CD14-positive monocyte (primary cell): ENCODE measurements around the gene RSBN1. TPM values are rescaled to one million over a fixed set of nuclear protein-coding genes. Genes with fewer than 3 reads are reported as not detected.

Source experiments
- DNase-seq, 3 donors: peaks; one replicate each; pipeline ENCODE4 v3.0.0-alpha.2; 2011 to 2022
- H2AFZ ChIP-seq: 2 replicates; pipeline ENCODE4 v1.6.0; 2012; ENCODE audit warnings: mild to moderate bottlenecking, low read depth, low read length, inconsistent platforms; ENCODE audit not compliant: insufficient read depth, poor library complexity, severe bottlenecking
- H3K27ac ChIP-seq, 2 donors: 1 replicate in 1 of 2; 2 replicates in 1 of 2; pipeline ENCODE4 v1.5.1; 2012 to 2013; ENCODE audit warnings: low read length in 2 of 2, control low read depth in 1 of 2, inconsistent platforms in 1 of 2, low read depth in 1 of 2, mild to moderate bottlenecking in 1 of 2
- H3K27me3 ChIP-seq, 2 donors: one replicate each; pipeline versions ENCODE4 v1.6.0 to v1.6.1; 2011 to 2013; ENCODE audit warnings: low read length in 2 of 2; ENCODE audit not compliant: control insufficient read depth in 2 of 2, insufficient read depth in 2 of 2
- H3K36me3 ChIP-seq, 2 donors: replicated peaks in 1 of 2; 1 replicate in 1 of 2; 2 replicates in 1 of 2; pipeline versions ENCODE4 v1.5.1 to v1.6.1; 2012 to 2013; ENCODE audit warnings: low read length in 2 of 2, control low read depth in 1 of 2, inconsistent platforms in 1 of 2, mild to moderate bottlenecking in 1 of 2; ENCODE audit not compliant: insufficient read depth in 2 of 2, control insufficient read depth in 1 of 2
- H3K4me1 ChIP-seq, 2 donors: 1 replicate in 1 of 2; 2 replicates in 1 of 2; pipeline versions ENCODE4 v1.5.1 to v1.6.1; 2012 to 2013; ENCODE audit warnings: low read length in 2 of 2, control low read depth in 1 of 2, inconsistent platforms in 1 of 2, mild to moderate bottlenecking in 1 of 2, moderate library complexity in 1 of 2; ENCODE audit not compliant: insufficient read depth in 2 of 2, control insufficient read depth in 1 of 2
- H3K4me2 ChIP-seq: replicated peaks from 2 replicates; pipeline ENCODE3; 2012; ENCODE audit warnings: low read length, moderate library complexity, mild to moderate bottlenecking; ENCODE audit not compliant: poor library complexity, severe bottlenecking; ENCODE audit errors: extremely low read depth
- H3K4me3 ChIP-seq, 3 experiments: fragments of 200-600 bp in 1 of 3; sonication (generic) in 1 of 3; replicated peaks in 1 of 3; 1 replicate in 2 of 3; 2 replicates in 1 of 3; pipeline ENCODE4 v1.5.1; 2011 to 2013; ENCODE audit warnings: low read length in 3 of 3, mild to moderate bottlenecking in 3 of 3, control low read depth in 2 of 3, low read depth in 2 of 3, inconsistent platforms in 1 of 3, moderate library complexity in 1 of 3
- H3K79me2 ChIP-seq: 2 replicates; pipeline ENCODE4 v1.6.0; 2012; ENCODE audit warnings: mild to moderate bottlenecking, control low read depth, inconsistent platforms, low read length, moderate library complexity; ENCODE audit not compliant: insufficient read depth
- H3K9ac ChIP-seq: 2 replicates; pipeline ENCODE4 v1.6.0; 2017; ENCODE audit warnings: low read length, mild to moderate bottlenecking; ENCODE audit not compliant: insufficient read depth, poor library complexity, severe bottlenecking
- H3K9me3 ChIP-seq, 2 donors: replicated peaks in 1 of 2; 1 replicate in 1 of 2; 2 replicates in 1 of 2; pipeline versions ENCODE4 v1.5.1 to v1.6.1; 2012 to 2013; ENCODE audit warnings: low read length in 2 of 2, control low read depth in 1 of 2; ENCODE audit not compliant: control insufficient read depth in 1 of 2, insufficient read depth in 1 of 2
- H4K20me1 ChIP-seq: 2 replicates; pipeline ENCODE4 v1.6.0; 2012; ENCODE audit warnings: mild to moderate bottlenecking, low read length, control low read depth, moderate library complexity; ENCODE audit not compliant: insufficient read depth
- H3K27ac Mint-ChIP-seq, 7 donors: one replicate each; pipeline ENCODE4 v1.8.0; 2020; ENCODE audit warnings: mild to moderate bottlenecking in 7 of 7, mixed read lengths in 7 of 7, moderate library complexity in 6 of 7, inconsistent platforms in 2 of 7
- H3K27me3 Mint-ChIP-seq, 3 donors: one replicate each; pipeline ENCODE4 v1.8.0; 2021 to 2022; ENCODE audit warnings: low read depth in 3 of 3, mild to moderate bottlenecking in 3 of 3, mixed read lengths in 3 of 3, moderate library complexity in 3 of 3, inconsistent platforms in 1 of 3
- H3K36me3 Mint-ChIP-seq, 2 donors: one replicate each; pipeline ENCODE4 v1.8.0; 2020; ENCODE audit warnings: mixed read lengths in 2 of 2, inconsistent platforms in 1 of 2, mild to moderate bottlenecking in 1 of 2
- H3K4me1 Mint-ChIP-seq: one replicate; pipeline ENCODE4 v1.8.0; 2020; ENCODE audit warnings: mild to moderate bottlenecking, mixed read lengths
- H3K4me3 Mint-ChIP-seq, 2 donors: one replicate each; pipeline ENCODE4 v1.8.0; 2020; ENCODE audit warnings: mild to moderate bottlenecking in 2 of 2, mixed read lengths in 2 of 2, moderate library complexity in 1 of 2
- H3K9me3 Mint-ChIP-seq, 7 donors: one replicate each; pipeline ENCODE4 v1.8.0; 2020 to 2022; ENCODE audit warnings: mixed read lengths in 7 of 7, mild to moderate bottlenecking in 6 of 7, moderate library complexity in 6 of 7, inconsistent platforms in 2 of 7
- WGBS: methylation state at CpG from one replicate; pipeline ENCODE4 v1.1.5; 2013; ENCODE audit warnings: missing lambda C conversion rate; ENCODE audit not compliant: insufficient coverage; 5-methylcytosine and 5-hydroxymethylcytosine counted together
- intact Hi-C, 2 donors: fragments of 100-400 bp; cut with micrococcal nuclease; formaldehyde crosslinking; loops; one replicate each; pipeline versions ENCODE4 v1.15.0 to v1.15.1; 2023
- polyA plus RNA-seq, 3 donors: library from polyadenylated mRNA; depleted of rRNA in 1 of 3; unstranded in 2 of 3; stranded (reverse) in 1 of 3; fragments of 300-500 nt in 2 of 3; fragments of >200 nt in 1 of 3; fragmentation: Illumina TruSeq in 2 of 3; gene quantifications; 1 replicate in 2 of 3; 2 replicates in 1 of 3; pipeline ENCODE4 v1.2.3, GENCODE V29; 2012 to 2021
- TF ChIP-seq, protein P1 (sequence below): fragments of 200-600 bp; IDR thresholded peaks from one replicate; pipeline ENCODE4 v1.8.0; 2022; ENCODE audit warnings: antibody characterized with exemption, mild to moderate bottlenecking

The RSBN1 gene
- polyA plus RNA-seq, 3 donors, result 6.5 to 9.0 (median 8.9) TPM

DNA sequence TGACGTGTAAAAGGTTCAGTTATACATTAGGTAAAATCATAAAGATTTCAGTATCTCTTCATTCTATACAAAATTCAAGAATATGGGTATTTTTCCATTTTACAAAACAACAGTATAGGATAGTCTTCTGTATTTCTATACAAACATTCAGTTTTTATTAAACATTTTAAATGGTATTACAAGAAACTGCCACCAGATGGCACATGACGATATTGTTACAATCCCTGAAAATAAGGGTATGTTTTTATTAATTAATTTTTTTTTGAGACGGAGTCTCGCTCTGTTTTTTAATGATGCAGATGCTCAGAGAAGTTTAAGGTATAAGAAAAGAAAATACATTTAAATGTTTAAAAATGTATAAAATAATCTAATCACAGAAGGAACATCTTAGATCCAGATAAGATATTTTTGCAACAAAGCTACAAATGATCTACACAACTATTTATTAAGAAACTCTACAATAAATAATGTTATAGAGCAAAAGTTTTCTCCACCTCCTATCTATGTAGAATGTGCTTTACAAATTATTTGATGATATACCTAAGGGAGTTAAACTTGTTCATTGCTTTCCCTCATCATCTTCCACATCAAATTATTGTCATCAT, 23.5 kb upstream of the RSBN1 start:
- Histone ChIP-seq H3K36me3 (peaks cover 47 to 78% of the 10 kb centered on the region in 2 donors), H3K79me2 (peaks cover 8% of the 10 kb centered on the region), H3K27me3 (no peaks in the 10 kb centered on the region), H4K20me1 (no peaks in the 10 kb centered on the region), H3K4me1 (no peaks in the 10 kb centered on the region), H3K4me3 (no peak overlapping the region), H3K27ac (no peak overlapping the region), H3K9ac (no peak overlapping the region), H3K9me3 (no peaks in the 10 kb centered on the region), H2AFZ (no peak overlapping the region), H3K4me2 (no peak overlapping the region)
- Mint-ChIP-seq H3K36me3 (peaks cover 52 to 71% of the 10 kb centered on the region in 2 donors), H3K4me3 (no peak overlapping the region), H3K4me1 (no peaks in the 10 kb centered on the region), H3K27me3 (peaks cover 0 to 1% (median 0%) of the 10 kb centered on the region in 3 donors), H3K9me3 (peaks cover 0 to 3% (median 0%) of the 10 kb centered on the region in 7 donors), H3K27ac (no peak overlapping the region)
- intact Hi-C loops, result loop anchor here (2.0 to 10.0 kb wide), 3 partner anchors 69 to 449 kb away; partner anchors contain the start of genes DCLRE1B (in 2 of the 2) and AP4B1 (in 1 of the 2)
- no CpG with 5 or more reads among the region's 4 CpGs for WGBS
- peak; percentile 34 to 68 (median 39) for DNase-seq
- TF ChIP-seq, protein P1, sequence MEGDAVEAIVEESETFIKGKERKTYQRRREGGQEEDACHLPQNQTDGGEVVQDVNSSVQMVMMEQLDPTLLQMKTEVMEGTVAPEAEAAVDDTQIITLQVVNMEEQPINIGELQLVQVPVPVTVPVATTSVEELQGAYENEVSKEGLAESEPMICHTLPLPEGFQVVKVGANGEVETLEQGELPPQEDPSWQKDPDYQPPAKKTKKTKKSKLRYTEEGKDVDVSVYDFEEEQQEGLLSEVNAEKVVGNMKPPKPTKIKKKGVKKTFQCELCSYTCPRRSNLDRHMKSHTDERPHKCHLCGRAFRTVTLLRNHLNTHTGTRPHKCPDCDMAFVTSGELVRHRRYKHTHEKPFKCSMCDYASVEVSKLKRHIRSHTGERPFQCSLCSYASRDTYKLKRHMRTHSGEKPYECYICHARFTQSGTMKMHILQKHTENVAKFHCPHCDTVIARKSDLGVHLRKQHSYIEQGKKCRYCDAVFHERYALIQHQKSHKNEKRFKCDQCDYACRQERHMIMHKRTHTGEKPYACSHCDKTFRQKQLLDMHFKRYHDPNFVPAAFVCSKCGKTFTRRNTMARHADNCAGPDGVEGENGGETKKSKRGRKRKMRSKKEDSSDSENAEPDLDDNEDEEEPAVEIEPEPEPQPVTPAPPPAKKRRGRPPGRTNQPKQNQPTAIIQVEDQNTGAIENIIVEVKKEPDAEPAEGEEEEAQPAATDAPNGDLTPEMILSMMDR, result peak; percentile 83

DNA sequence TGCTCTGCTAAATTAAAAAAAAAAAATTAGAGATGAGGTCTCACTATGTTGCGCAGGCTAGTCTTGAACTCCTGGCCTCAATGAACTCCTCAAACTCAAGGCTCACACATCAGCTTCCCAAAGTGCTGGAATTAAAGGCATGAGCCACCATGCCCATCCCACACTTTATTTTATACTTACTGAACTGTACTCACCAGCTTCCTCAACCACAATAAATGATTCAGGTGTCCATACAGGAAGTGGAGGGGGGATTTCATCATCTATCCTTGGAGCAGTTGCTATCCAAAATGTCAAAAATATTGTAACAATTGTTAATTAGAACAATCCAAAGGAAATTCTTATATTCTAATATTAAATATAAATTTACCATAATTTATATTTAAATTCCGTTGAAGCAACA, 22.4 kb upstream of the RSBN1 start:
- Histone ChIP-seq H4K20me1 (no peaks in the 10 kb centered on the region), H3K4me1 (no peaks in the 10 kb centered on the region), H2AFZ (no peak overlapping the region), H3K27ac (no peak overlapping the region), H3K9me3 (no peaks in the 10 kb centered on the region), H3K27me3 (no peaks in the 10 kb centered on the region), H3K79me2 (peaks cover 8% of the 10 kb centered on the region), H3K9ac (no peak overlapping the region), H3K36me3 (peaks cover 53 to 77% of the 10 kb centered on the region in 2 donors), H3K4me3 (no peak overlapping the region), H3K4me2 (no peak overlapping the region)
- H3K27me3 Mint-ChIP-seq, result peaks cover 0 to 1% (median 0%) of the 10 kb centered on the region in 3 donors
- H3K36me3 Mint-ChIP-seq, result peaks cover 52 to 68% of the 10 kb centered on the region in 2 donors
- H3K4me1 Mint-ChIP-seq, result no peaks in the 10 kb centered on the region
- peak overlapping the region in 1 of 7 donors; percentile 40 for H3K27ac Mint-ChIP-seq
- no peak for DNase-seq
- no peak overlapping the region for H3K4me3 Mint-ChIP-seq
- TF ChIP-seq, protein P1, result no peak
- intact Hi-C loops, result loop anchor here (5.0 to 10.0 kb wide), 2 partner anchors 73 to 450 kb away; partner anchors contain the start of gene DCLRE1B (in 1 of the 2)
- peaks cover 0 to 3% (median 0%) of the 10 kb centered on the region in 7 donors for H3K9me3 Mint-ChIP-seq
- WGBS, result no CpG with 5 or more reads among the region's 2 CpGs
